Psoas muscle (tissue), 8 donors: ENCODE measurements around the gene TRIM23. TPM values are rescaled to one million over a fixed set of nuclear protein-coding genes. Genes with fewer than 3 reads are reported as not detected.

Experiments
- ATAC-seq, 4 donors: fragments of 200-7000 bp; cut with Tn5 transposase; one replicate each; pipeline ENCODE4 v1.9.1; 2020; ENCODE audit warnings: moderate library complexity in 3 of 4, mild to moderate bottlenecking in 2 of 4
- DNase-seq, 2 donors: peaks; one replicate each; pipeline ENCODE4 v3.0.0-alpha.2; 2020
- H3K27ac ChIP-seq: fragments of 200-600 bp; one replicate; pipeline ENCODE4 v1.8.0; 2022
- H3K27me3 ChIP-seq, 3 donors: fragments of 200-600 bp in 1 of 3; one replicate each; pipeline versions ENCODE4 v1.6.1 to v1.8.0; 2013 to 2022; ENCODE audit warnings: low read length in 2 of 3, mild to moderate bottlenecking in 2 of 3, moderate library complexity in 1 of 3; ENCODE audit not compliant: insufficient read depth in 3 of 3
- H3K36me3 ChIP-seq, 2 donors: fragments of 200-600 bp in 1 of 2; one replicate each; pipeline versions ENCODE4 v1.6.1 to v1.8.0; 2013 to 2022; ENCODE audit warnings: low read depth in 1 of 2, mild to moderate bottlenecking in 1 of 2, moderate library complexity in 1 of 2; ENCODE audit not compliant: insufficient read depth in 1 of 2
- H3K4me1 ChIP-seq: fragments of 200-600 bp; one replicate; pipeline ENCODE4 v1.8.0; 2022
- H3K4me3 ChIP-seq: fragments of 200-600 bp; one replicate; pipeline ENCODE4 v1.8.0; 2022; ENCODE audit warnings: mild to moderate bottlenecking
- H3K9me3 ChIP-seq: fragments of 200-600 bp; one replicate; pipeline ENCODE4 v1.8.0; 2022
- WGBS, 3 donors: extraction: QIAGEN DNeasy Blood & Tissue Kit; methylation state at CpG; one replicate each; pipeline versions ENCODE4 v1.1.6 to v1.1.7; 2013; 5-methylcytosine and 5-hydroxymethylcytosine counted together
- intact Hi-C, 2 donors: fragments of 100-400 bp; cut with DNase I; formaldehyde crosslinking; loops; one replicate each; pipeline versions ENCODE4 v1.11.0 to v1.14.2; 2022
- polyA plus RNA-seq, 3 donors: library from polyadenylated mRNA; stranded (reverse); fragments of 200-250 nt; gene quantifications; one replicate each; pipeline ENCODE4 v1.2.3, GENCODE V29; 2013
- total RNA-seq, 4 donors: library from RNA; stranded (reverse); fragmentation: NEBNext Ultra II Directional in 2 of 4; extraction: Animal tissue kit (Norgen Biotek cat#: 25700) in 2 of 4; gene quantifications; one replicate each; pipeline versions ENCODE4 v1.2.1 to v1.2.4, GENCODE V29; 2021 to 2023
- TF ChIP-seq, protein P1 (sequence below): fragments of 200-600 bp; IDR thresholded peaks from one replicate; pipeline ENCODE4 v1.8.0; 2022; ENCODE audit warnings: antibody characterized with exemption
- donor health status: healthy with polysubstance abuse.
- donor health status: DM: no; HTN: no; CAD: no; lungs with moderate emphysema.
- donor health status: Bipolar disorder and iron deficiency.
- donor health status: healthy.
- donor health status: DM: yes; HTN: yes; CAD: no.
- donor health status: DM: no; HTN: no; CAD: no.
- donor health status: DM: no; HTN: no; CAD: no.
- donor health status: DM: yes; HTN: yes; CAD: no.

The TRIM23 gene
- total and polyA plus RNA-seq, 7 donors: 7.2 to 22.8 (median 20.0) TPM

DNA sequence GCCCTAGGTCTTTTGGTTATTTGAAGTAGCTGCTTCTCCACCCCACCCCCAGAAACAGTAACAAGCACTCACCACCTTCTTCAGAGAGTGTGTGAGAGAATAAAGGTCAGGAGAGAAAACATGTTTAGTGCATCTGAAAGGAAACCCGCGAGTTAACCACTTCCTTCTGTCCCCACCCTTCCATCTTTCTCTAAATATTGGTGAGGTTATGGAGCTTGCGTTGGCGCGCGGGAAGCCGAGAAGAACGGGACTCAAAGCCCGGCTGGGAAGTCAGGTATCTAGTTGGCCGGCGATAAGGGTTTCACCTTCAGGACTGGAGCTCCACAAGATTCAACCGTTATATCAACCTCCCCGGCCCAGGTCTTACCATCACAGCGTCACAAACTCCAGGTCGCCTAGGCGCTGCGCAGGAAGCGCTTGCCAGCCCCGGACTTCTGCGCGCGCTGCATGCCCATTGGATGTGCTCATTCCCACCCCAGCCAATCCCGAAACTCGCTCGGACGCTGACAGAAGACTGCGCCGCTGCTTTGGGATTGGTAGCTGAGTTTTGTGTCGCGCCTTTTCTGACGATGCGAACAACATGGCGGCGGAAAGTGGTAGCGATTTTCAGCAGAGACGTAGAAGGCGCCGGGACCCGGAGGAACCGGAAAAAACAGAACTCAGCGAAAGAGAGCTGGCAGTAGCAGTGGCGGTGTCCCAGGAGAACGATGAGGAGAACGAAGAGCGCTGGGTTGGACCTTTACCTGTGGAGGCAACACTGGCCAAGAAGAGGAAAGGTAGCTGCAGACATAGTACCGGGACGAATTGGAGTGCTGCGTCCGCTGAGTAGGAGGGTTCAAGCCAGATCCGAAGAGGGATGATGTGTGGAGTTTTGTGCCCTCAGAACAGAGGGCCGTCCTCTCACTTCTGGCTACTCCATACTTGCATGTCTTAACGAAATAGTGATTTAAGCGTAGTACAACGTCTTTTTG lies 61.1 kb downstream of the TRIM23 start, which contains the start of the genes CENPK and PPWD1:
TSS of gene CENPK (minus strand) at position 438 of the 971 bp plus-strand sequence. CDS start 8,261 bp downstream, outside the sequence.
TSS of gene PPWD1 (plus strand) at position 566 of the 971 bp plus-strand sequence. CDS start at position 581, 15 bp downstream.
- peak; percentile 99 to 100 (median 100) for ATAC-seq
- TF ChIP-seq, protein P1, sequence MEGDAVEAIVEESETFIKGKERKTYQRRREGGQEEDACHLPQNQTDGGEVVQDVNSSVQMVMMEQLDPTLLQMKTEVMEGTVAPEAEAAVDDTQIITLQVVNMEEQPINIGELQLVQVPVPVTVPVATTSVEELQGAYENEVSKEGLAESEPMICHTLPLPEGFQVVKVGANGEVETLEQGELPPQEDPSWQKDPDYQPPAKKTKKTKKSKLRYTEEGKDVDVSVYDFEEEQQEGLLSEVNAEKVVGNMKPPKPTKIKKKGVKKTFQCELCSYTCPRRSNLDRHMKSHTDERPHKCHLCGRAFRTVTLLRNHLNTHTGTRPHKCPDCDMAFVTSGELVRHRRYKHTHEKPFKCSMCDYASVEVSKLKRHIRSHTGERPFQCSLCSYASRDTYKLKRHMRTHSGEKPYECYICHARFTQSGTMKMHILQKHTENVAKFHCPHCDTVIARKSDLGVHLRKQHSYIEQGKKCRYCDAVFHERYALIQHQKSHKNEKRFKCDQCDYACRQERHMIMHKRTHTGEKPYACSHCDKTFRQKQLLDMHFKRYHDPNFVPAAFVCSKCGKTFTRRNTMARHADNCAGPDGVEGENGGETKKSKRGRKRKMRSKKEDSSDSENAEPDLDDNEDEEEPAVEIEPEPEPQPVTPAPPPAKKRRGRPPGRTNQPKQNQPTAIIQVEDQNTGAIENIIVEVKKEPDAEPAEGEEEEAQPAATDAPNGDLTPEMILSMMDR: no peak
- DNase-seq: peak; percentile 94 to 96
- Histone ChIP-seq H3K9me3 (no peaks in the 10 kb centered on the region), H3K27me3 (no peaks in the 10 kb centered on the region), H3K36me3 (peaks cover 0 to 7% of the 10 kb centered on the region in 2 donors), H3K27ac (peak within 1 kb of the TSS; percentile 85), H3K4me1 (peaks cover 22% of the 10 kb centered on the region), H3K4me3 (peak within 1 kb of the TSS; percentile 85)
- intact Hi-C loops: no loop called here
- WGBS, 3 donors: 0 to 1% (median 0%) methylated on average over 54 of the region's 54 CpGs

DNA sequence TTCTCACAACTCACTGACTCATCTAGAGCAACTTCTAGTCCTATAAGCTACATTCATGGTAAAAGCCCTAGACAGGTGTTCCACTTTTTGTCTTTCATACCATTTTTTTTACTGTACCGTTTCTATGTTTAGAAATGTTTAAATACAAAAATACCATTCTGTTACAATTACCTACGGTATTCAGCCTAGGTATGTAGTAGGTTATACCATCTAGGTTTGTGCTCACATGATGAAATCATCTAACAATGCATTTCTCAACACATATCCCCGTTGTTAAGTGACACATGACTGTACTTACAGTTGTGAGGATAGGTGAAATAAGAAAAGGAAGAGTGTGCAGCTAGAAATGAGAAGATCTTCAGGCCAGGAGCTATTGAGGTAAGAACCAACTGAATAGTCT lies 67.4 kb downstream of the TRIM23 start:
- 90 to 92% (median 91%) methylated on average over 3 of the region's 3 CpGs for WGBS, 3 donors
- H3K4me1 ChIP-seq: no peaks in the 10 kb centered on the region
- ATAC-seq: no peak
- TF ChIP-seq, protein P1: no peak
- no peaks in the 10 kb centered on the region for H3K9me3 ChIP-seq
- no peak for DNase-seq
- H3K36me3 ChIP-seq: no peaks in the 10 kb centered on the region
- H3K27me3 ChIP-seq: no peaks in the 10 kb centered on the region
- H3K27ac ChIP-seq: no peak overlapping the region
- no peak overlapping the region for H3K4me3 ChIP-seq
- intact Hi-C loops: no loop called here

DNA sequence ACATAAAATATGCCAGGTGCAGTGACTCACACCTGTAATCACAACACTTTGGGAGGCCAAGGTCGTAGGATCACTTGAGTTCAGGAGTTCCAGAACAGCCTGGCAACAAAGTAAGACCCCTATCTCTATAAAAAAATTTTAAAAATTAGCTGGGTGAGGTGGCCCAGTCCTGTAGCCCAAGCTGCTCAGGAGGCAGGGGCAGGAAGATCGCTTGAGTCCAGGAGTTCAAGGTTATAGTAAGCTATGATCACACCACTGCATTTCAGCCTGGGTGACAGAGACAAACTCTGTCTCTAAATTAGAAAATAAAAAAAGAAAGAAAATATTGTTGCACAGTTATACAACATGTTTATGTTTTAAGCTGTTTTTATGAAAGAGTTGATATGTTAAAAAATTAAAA lies 68.0 kb downstream of the TRIM23 start:
- Histone ChIP-seq H3K4me3 (no peak overlapping the region), H3K36me3 (no peaks in the 10 kb centered on the region), H3K27ac (no peak overlapping the region), H3K27me3 (no peaks in the 10 kb centered on the region), H3K4me1 (no peaks in the 10 kb centered on the region), H3K9me3 (no peaks in the 10 kb centered on the region)
- 84 to 100% (median 91%) methylated on average over 2 of the region's 2 CpGs for WGBS, 3 donors
- intact Hi-C loops: no loop called here
- DNase-seq (no peak), ATAC-seq (no peak)
- TF ChIP-seq, protein P1: no peak

DNA sequence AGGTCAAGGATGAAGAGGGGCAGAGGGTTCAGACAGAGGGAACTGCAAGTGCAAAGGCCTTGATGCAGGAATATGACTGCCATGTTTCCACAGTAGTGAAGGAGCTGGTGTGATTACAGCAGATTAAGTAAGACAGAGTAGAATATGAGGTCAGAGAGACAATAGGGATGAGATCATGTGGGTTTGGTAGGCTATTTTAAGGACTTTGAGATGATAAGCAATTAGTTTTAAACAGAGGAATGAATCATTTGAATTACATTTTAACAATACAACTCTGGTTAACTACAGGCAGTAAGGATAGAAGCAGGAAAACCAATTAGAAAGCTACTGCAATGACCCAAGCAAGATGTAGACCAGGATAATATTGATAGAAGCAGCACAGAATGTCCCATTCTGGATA lies 68.8 kb downstream of the TRIM23 start:
- Histone ChIP-seq H3K9me3 (no peaks in the 10 kb centered on the region), H3K27me3 (no peaks in the 10 kb centered on the region), H3K27ac (no peak overlapping the region), H3K4me1 (no peaks in the 10 kb centered on the region), H3K36me3 (no peaks in the 10 kb centered on the region), H3K4me3 (no peak overlapping the region)
- intact Hi-C loops: no loop called here
- ATAC-seq: no peak
- DNase-seq: no peak
- TF ChIP-seq, protein P1: no peak
